Activated CD8-positive, alpha-beta memory T cell treated with anti-CD3 and anti-CD28 coated beads for 36 hours (primary cell): ENCODE data around the gene ZBTB46. TPM values are rescaled to one million over a fixed set of nuclear protein-coding genes. Genes with fewer than 3 reads are reported as not detected.

Experiments
- CTCF ChIA-PET: fragments of 350-600 bp; sonication (Branson Sonifier 250); formaldehyde crosslinking; loops from one replicate; lab custom pipeline; 2021; ENCODE audit warnings: antibody characterized with exemption; lab: Charles Lee
- POLR2A ChIA-PET: fragments of 350-600 bp; sonication (Branson Sonifier 250); formaldehyde crosslinking; loops from one replicate; lab custom pipeline; 2021; ENCODE audit warnings: antibody characterized with exemption; lab: Charles Lee
- total RNA-seq, 2 experiments: library from RNA; stranded (reverse); gene quantifications; one replicate each; pipeline ENCODE4 v1.2.3, GENCODE V29; 2021

Gene ZBTB46
- total RNA-seq, 2 experiments from 2014 or later, result 0.25 TPM

- POLR2A ChIA-PET, result no interaction called here
- CTCF ChIA-PET, result no interaction called here
Observed at GRCh38 chr20:63746751-63747315, 84.2 kb downstream of the ZBTB46 start.

- CTCF ChIA-PET, result interaction anchor here (1.5 kb wide), 1 partner anchor 10 kb away, joined by 4 read pairs; the partner anchor contains the start of gene LIME1
- POLR2A ChIA-PET, result no interaction called here
Observed at GRCh38 chr20:63745961-63746731, 84.9 kb downstream of the ZBTB46 start.

DNA sequence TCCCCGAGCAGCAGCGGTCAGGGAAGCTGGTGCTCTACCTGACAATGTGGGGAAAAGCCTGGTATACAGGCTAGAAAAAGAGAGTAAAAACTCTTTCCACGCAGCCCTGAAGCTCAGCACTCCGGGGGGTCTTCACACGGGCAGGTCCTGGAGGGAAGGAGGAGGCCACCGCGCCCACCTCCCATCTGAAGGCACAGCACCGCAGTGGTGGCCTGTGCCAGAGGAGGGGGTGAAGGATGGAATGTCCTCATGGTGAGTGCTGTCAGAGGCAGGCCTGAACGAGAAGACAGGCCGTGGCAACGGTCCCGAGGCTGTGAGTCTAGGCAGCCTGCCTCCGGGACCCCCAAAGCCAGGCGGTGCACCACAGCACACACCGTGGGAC lies 85.6 kb downstream of the ZBTB46 start:
- ChIA-PET CTCF (interaction anchor here (1.5 kb wide), 1 partner anchor 9 kb away, joined by 4 read pairs; the partner anchor contains the start of gene LIME1), POLR2A (no interaction called here)

DNA sequence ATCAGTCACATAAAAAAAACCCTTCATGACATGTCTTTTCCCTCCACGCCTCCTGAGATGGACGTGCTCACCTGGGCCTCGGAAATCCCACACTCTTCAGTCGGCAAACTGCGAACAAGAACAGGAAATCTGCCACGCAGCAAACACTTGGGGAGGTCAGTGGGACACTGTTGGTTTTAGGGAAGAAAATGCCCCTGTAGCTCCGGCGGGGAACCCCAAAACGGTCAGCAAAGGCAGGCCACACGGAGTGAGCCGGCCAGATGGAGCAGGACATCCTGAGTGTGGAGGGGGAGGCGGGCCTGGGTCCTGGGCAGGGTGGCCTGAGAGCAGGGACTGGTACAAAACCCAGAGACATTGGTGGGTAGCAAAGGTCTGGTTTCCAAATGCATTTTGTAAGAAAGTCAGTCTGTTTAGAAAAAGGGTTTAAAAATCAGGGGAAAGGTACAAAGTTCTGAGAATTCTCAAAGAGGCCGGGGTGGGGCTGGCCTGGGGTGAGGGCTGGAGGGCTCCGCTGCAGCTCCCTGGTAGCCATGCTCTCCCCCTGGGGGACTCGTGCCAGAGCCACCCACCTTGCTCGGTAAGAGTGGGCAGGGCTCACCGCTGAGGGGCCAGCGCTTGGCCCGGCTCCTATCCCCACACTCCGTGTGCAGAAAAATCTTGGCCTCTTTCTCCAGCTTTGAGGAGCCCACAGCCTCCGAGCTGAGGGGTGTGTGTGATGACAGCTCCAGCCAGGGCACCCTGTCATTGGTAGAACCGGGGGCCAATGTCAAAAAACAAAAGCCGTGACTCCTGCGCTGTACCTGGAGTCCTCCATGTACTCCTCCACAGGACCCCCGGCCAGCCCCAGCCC lies 86.3 kb downstream of the ZBTB46 start:
- POLR2A ChIA-PET, result no interaction called here
- CTCF ChIA-PET, result interaction anchor here (1.5 kb wide), 1 partner anchor 8 kb away, joined by 4 read pairs; the partner anchor contains the start of gene LIME1

GRCh38 chr20:63744158-63744557 lies 86.9 kb downstream of the ZBTB46 start:
- CTCF ChIA-PET, result no interaction called here
- POLR2A ChIA-PET, result no interaction called here

GRCh38 chr20:63743210-63743970 lies 87.7 kb downstream of the ZBTB46 start:
- POLR2A ChIA-PET, result interaction anchor here (1.4 kb wide), 1 partner anchor 45 kb away, joined by 4 read pairs; no protein-coding TSS in a partner anchor
- CTCF ChIA-PET, result no interaction called here

- CTCF ChIA-PET, result interaction anchor here (1.1 to 1.7 kb wide), 2 partner anchors 33 to 35 kb away, joined by 3 to 7 read pairs; partner anchors contain the start of genes ARFRP1 and ZGPAT
- POLR2A ChIA-PET, result interaction anchor here (1.4 to 2.2 kb wide), 2 partner anchors 35 to 44 kb away, joined by 4 to 13 read pairs; partner anchors contain the start of genes ARFRP1 and ZGPAT
Observed at GRCh38 chr20:63742381-63743024, 88.6 kb downstream of the ZBTB46 start.

GRCh38 chr20:63741676-63742380 lies 89.2 kb downstream of the ZBTB46 start:
- CTCF ChIA-PET, result interaction anchor here (1.0 to 1.7 kb wide), 6 partner anchors 9 to 204 kb away, joined by 3 to 7 read pairs (median 3); partner anchors contain the start of genes ARFRP1, RTEL1 and ZGPAT
- POLR2A ChIA-PET, result interaction anchor here (1.1 to 2.2 kb wide), 3 partner anchors 9 to 35 kb away, joined by 3 to 13 read pairs (median 8); partner anchors contain the start of genes ARFRP1 and ZGPAT

DNA sequence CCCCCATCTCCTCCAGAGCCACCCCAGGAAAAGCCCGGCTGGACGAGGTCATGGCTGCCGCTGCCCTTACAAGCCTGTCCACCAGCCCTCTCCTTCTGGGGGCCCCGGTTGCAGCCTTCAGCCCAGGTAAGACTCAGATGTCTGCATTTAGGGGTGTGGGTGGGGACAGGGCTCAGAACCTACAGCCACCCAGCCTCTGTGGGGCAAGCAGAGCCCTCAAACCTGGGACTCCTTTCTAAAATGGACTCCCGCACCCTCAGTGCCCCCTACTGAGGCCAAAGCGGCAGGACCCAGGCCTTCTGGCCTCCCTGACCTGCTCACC lies 89.7 kb downstream of the ZBTB46 start:
- CTCF ChIA-PET, result interaction anchor here (0.9 to 1.7 kb wide), 6 partner anchors 9 to 204 kb away, joined by 3 to 7 read pairs (median 3); partner anchors contain the start of genes ARFRP1, RTEL1 and ZGPAT

DNA sequence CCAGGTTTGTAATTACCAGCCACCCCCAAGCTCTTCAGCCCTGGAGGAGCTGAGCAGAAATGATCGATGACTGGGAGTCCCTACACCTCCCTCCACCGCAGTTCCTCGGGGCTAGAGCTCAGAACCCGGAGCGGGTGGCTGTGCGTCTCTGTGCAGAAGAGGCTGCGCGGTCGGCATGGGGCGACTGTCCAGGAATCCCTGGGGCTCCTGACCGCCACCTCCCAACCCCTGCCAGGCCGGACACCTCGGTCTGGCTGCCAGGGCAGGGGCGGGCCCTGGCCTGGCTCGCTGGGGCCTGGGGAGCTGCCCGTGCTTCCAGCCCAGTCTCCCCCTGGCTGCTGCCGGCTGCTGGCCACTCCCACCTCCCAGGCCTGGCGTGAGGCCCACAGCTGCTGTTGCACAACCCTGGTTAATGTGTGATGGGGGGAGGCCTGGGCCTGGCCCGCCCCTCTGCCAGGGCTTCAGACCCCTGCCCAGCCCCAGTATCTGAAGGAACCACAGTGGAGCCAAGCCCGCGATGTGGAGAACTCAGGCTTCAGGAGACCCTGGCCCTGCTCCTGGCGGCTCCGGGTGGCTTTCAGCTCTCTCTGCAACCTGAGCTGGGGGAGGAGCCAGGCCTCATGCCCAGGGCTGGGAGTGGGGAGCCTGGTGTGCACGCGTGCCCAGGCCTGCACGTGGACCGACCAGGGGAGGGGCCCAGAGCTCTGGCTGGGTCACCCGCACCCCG lies 90.3 kb downstream of the ZBTB46 start:
- POLR2A ChIA-PET, result interaction anchor here (0.6 to 2.2 kb wide), 6 partner anchors 10 to 113 kb away, joined by 3 to 13 read pairs (median 7); partner anchors contain the start of genes ARFRP1 and ZGPAT
- CTCF ChIA-PET, result interaction anchor here (0.9 to 1.7 kb wide), 7 partner anchors 10 to 203 kb away, joined by 3 to 7 read pairs (median 3); partner anchors contain the start of genes ARFRP1, RTEL1 and ZGPAT

More for the DNA sequence above, 89.7 kb downstream of the ZBTB46 start:
- POLR2A ChIA-PET, result interaction anchor here (1.1 to 2.2 kb wide), 3 partner anchors 9 to 34 kb away, joined by 3 to 13 read pairs (median 8); partner anchors contain the start of genes ARFRP1 and ZGPAT

DNA sequence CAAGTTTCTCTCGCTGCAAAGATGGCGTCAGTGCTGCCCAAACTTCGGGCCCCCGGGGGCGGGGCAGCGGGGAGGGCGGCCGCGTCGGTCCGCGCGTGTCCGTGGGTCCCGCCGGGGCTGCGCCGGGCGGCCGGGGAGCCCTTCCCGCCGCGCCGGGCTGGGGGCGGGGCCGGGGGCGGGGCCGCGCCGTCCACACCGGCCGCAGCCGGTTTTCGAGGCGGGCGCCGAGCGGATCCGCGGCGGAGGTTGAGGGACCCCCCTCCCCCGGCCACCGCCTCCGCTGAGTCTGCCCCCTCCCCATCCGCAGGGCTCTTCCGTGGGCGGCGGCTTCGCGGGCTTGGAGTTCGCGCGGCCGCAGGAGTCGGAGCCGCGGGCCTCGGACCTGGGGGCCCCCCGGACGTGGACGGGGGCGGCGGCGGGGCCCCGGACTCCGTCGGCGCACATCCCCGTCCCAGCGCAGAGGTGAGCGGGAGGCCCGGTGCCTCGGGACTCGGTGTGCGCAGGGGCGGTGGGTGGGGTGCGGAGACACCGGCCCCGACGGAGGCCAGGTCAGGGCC lies 90.9 kb downstream of the ZBTB46 start:
- CTCF ChIA-PET, result interaction anchor here (0.9 to 1.5 kb wide), 3 partner anchors 10 to 134 kb away, joined by 3 to 6 read pairs (median 3); no protein-coding TSS in a partner anchor

GRCh38 chr20:63739130-63740069 lies 91.7 kb downstream of the ZBTB46 start, which contains the start of gene SLC2A4RG:
Gene SLC2A4RG, plus strand, starts transcription at chr20:63739776. Its CDS starts 137 bp downstream, at chr20:63739913.
- ChIA-PET POLR2A (interaction anchor here (0.9 to 1.6 kb wide), 3 partner anchors 11 to 31 kb away, joined by 5 to 9 read pairs (median 5); partner anchors contain the start of genes ARFRP1 and ZGPAT), CTCF (interaction anchor here (0.9 to 1.7 kb wide), 4 partner anchors 11 to 32 kb away, joined by 3 to 11 read pairs (median 4); partner anchors contain the start of genes ARFRP1 and ZGPAT)

More for the DNA sequence above, 90.9 kb downstream of the ZBTB46 start:
- POLR2A ChIA-PET, result interaction anchor here (0.6 to 2.2 kb wide), 4 partner anchors 11 to 112 kb away, joined by 6 to 13 read pairs (median 8); partner anchors contain the start of genes ARFRP1 and ZGPAT

GRCh38 chr20:63738687-63739129 lies 92.4 kb downstream of the ZBTB46 start:
- CTCF ChIA-PET, result interaction anchor here (0.9 to 1.7 kb wide), 5 partner anchors 12 to 239 kb away, joined by 3 to 11 read pairs (median 4); partner anchors contain the start of genes ARFRP1 and ZGPAT

More at GRCh38 chr20:63738687-63739129, 92.4 kb downstream of the ZBTB46 start:
- POLR2A ChIA-PET, result interaction anchor here (1.0 to 1.6 kb wide), 3 partner anchors 19 to 193 kb away, joined by 3 to 9 read pairs (median 5); partner anchors contain the start of genes ARFRP1 and ZGPAT
